CD4-positive, CD25-positive, alpha-beta regulatory T cell (primary cell): ENCODE results near the gene DDX52. TPM values are rescaled to one million over a fixed set of nuclear protein-coding genes. Genes with fewer than 3 reads are reported as not detected.
A peak's percentile ranks its signal among the peaks of the same experiment; 100 is the strongest.
"Not testable (repeated sequence)": the region's sequence is repeated elsewhere in the genome, so short reads cannot be mapped to it uniquely, and the experiment has no call there.

Experiments used
- ATAC-seq, 2 donors: fragments of 150-1000 bp; cut with Tn5 transposase; one replicate each; pipeline ENCODE4 v1.10.0; 2021; ENCODE audit warnings: low read depth in 2 of 2, moderate number of reproducible peaks in 2 of 2, moderate library complexity in 1 of 2
- DNase-seq, 3 donors: peaks; one replicate each; pipeline versions ENCODE4 v3.0.0 to v3.0.0-alpha.2; 2012 to 2022; ENCODE audit warnings: mixed read lengths in 1 of 3
- H3K27ac ChIP-seq: one replicate; pipeline ENCODE4 v1.7.0; 2013; ENCODE audit warnings: mild to moderate bottlenecking, low read length; ENCODE audit not compliant: insufficient read depth, poor library complexity, severe bottlenecking
- H3K27me3 ChIP-seq: one replicate; pipeline ENCODE4 v1.7.0; 2013; ENCODE audit warnings: low read length; ENCODE audit not compliant: control insufficient read depth, insufficient read depth
- H3K36me3 ChIP-seq: one replicate; pipeline ENCODE4 v1.7.0; 2013; ENCODE audit warnings: mild to moderate bottlenecking, low read length, moderate library complexity; ENCODE audit not compliant: control insufficient read depth, insufficient read depth
- H3K4me1 ChIP-seq: 2 replicates; pipeline ENCODE4 v1.7.0; 2013; ENCODE audit warnings: mild to moderate bottlenecking, low read length; ENCODE audit not compliant: insufficient read depth, control insufficient read depth, poor library complexity, severe bottlenecking
- H3K4me3 ChIP-seq: one replicate; pipeline ENCODE4 v1.7.0; 2013; ENCODE audit warnings: low read depth, mild to moderate bottlenecking, low read length, moderate library complexity
- H3K9me3 ChIP-seq, 2 experiments: 1 replicate in 1 of 2; 2 replicates in 1 of 2; pipeline ENCODE4 v1.7.0; 2013; ENCODE audit warnings: low read length in 2 of 2, mild to moderate bottlenecking in 1 of 2, moderate library complexity in 1 of 2; ENCODE audit not compliant: control insufficient read depth in 2 of 2
- H3K27ac Mint-ChIP-seq, 3 donors: one replicate each; pipeline ENCODE4 v1.8.0; 2020 to 2022; ENCODE audit warnings: mild to moderate bottlenecking in 3 of 3, mixed read lengths in 3 of 3, moderate library complexity in 2 of 3
- H3K27me3 Mint-ChIP-seq: one replicate; pipeline ENCODE4 v1.8.0; 2022; ENCODE audit warnings: mild to moderate bottlenecking, mixed read lengths
- H3K36me3 Mint-ChIP-seq: one replicate; pipeline ENCODE4 v1.8.0; 2020; ENCODE audit warnings: mixed read lengths
- H3K4me1 Mint-ChIP-seq, 4 donors: one replicate each; pipeline ENCODE4 v1.8.0; 2020 to 2022; ENCODE audit warnings: mixed read lengths in 4 of 4, mild to moderate bottlenecking in 1 of 4
- H3K4me3 Mint-ChIP-seq, 4 donors: one replicate each; pipeline ENCODE4 v1.8.0; 2020 to 2022; ENCODE audit warnings: mild to moderate bottlenecking in 4 of 4, mixed read lengths in 4 of 4, moderate library complexity in 3 of 4
- H3K9me3 Mint-ChIP-seq, 7 donors: one replicate each; pipeline ENCODE4 v1.8.0; 2020 to 2022; ENCODE audit warnings: mixed read lengths in 7 of 7, mild to moderate bottlenecking in 3 of 7, moderate library complexity in 2 of 7
- polyA plus RNA-seq, 4 donors: library from polyadenylated mRNA; unstranded; fragments of 300-500 nt; fragmentation: Illumina TruSeq; gene quantifications; one replicate each; pipeline ENCODE4 v1.2.3, GENCODE V29; 2021
- total RNA-seq: library from RNA; stranded (reverse); gene quantifications from one replicate; pipeline ENCODE4 v1.2.3, GENCODE V29; 2022

The DDX52 gene
- total RNA-seq (33.3 TPM), polyA plus RNA-seq (10 to 100 TPM; 13.8 to 16.5 (median 15.1) TPM)

DNA sequence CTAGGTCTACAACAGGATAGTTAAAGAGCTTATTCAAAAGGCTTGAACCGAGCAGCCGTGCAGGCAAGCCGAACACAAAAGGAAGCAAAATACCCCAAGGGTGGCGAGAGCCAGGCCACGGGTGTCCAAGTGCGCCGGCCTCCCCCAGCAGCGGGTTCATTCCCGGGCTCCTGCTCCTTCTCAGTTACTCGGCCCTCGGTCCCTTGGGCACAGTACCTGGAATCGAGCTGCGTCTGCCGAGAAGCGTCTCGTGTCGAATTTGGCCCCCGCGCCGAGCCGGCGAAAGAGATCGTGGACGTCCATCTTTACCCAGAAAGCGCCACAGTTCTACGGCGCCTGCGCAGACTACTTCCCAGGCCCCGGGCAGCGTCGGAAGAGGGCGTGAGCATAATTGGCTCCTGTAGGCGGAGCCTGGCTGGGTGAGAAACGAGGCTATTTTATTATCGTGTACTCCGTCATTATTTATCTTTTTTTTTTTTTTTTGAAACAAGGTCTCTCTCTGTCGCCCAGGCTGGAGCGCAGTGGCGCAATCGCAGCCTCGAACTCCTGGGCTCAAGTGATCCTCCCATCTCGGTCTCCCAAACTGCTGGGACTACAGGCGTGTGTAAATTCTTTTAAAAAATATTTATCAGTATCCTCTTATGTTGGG lies at the start of gene DDX52:
DDX52 (minus strand) TSS at position 329 of the 649 bp plus-strand sequence; CDS start at position 303, 26 bp downstream.
- Mint-ChIP-seq H3K4me1 (peaks cover 26 to 51% (median 33%) of the 10 kb centered on the region in 4 donors), H3K36me3 (peaks cover 16% of the 10 kb centered on the region), H3K27me3 (peaks cover 45% of the 10 kb centered on the region), H3K4me3 (peak within 1 kb of the TSS; percentile 90 to 99 (median 96)), H3K27ac (peak within 1 kb of the TSS; percentile 79 to 96 (median 93)), H3K9me3 (peaks cover 0 to 1% (median 0%) of the 10 kb centered on the region in 7 donors)
- H3K4me1 ChIP-seq: peaks cover 24% of the 10 kb centered on the region
- ATAC-seq (peak; percentile 96 to 99), DNase-seq (peak; percentile 85 to 93 (median 88))
- peaks cover 20% of the 10 kb centered on the region for H3K27me3 ChIP-seq
- peak within 1 kb of the TSS; percentile 71 for H3K27ac ChIP-seq
- H3K9me3 ChIP-seq: no peaks in the 10 kb centered on the region
- peaks cover 11% of the 10 kb centered on the region for H3K36me3 ChIP-seq
- H3K4me3 ChIP-seq: peak within 1 kb of the TSS; percentile 99

DNA sequence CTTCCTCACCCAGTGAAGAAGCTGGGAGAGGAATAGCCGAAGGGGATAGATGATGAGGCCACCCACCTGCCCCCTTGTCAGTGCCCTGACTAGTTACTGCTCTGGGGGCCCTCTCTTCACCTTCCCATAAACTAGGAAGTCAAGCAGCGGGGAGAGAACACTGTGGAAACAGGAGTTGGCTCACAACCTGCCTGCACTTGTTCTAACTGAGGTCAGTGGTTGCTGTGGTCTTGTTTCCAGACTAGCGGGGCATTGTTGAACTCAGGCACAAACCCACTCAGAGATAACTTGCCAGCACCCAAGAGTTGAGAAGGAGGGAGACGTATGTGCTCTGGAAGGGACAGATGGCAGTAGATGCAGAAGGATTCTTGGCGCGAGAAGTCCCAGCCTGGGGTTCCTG lies 48.6 kb upstream of the DDX52 start:
- peaks cover 8% of the 10 kb centered on the region for H3K27me3 Mint-ChIP-seq
- peaks cover 0 to 2% (median 0%) of the 10 kb centered on the region in 4 donors for H3K4me1 Mint-ChIP-seq
- Histone ChIP-seq H3K27me3 (no peaks in the 10 kb centered on the region), H3K4me1 (no peaks in the 10 kb centered on the region), H3K9me3 (no peaks in the 10 kb centered on the region), H3K36me3 (no peaks in the 10 kb centered on the region), H3K4me3 (no peak overlapping the region), H3K27ac (no peak overlapping the region)
- no peak overlapping the region for H3K27ac Mint-ChIP-seq
- no peak for ATAC-seq
- no peak overlapping the region for H3K4me3 Mint-ChIP-seq
- DNase-seq: no peak
- no peaks in the 10 kb centered on the region for H3K36me3 Mint-ChIP-seq
- peaks cover 0 to 6% (median 0%) of the 10 kb centered on the region in 7 donors for H3K9me3 Mint-ChIP-seq

- no peaks in the 10 kb centered on the region for H3K9me3 ChIP-seq
- H3K36me3 ChIP-seq: no peaks in the 10 kb centered on the region
- Mint-ChIP-seq H3K9me3 (peaks cover 0 to 5% (median 0%) of the 10 kb centered on the region in 7 donors), H3K4me3 (no peak overlapping the region), H3K27me3 (peaks cover 4% of the 10 kb centered on the region), H3K27ac (no peak overlapping the region), H3K36me3 (no peaks in the 10 kb centered on the region), H3K4me1 (no peaks in the 10 kb centered on the region)
- no peaks in the 10 kb centered on the region for H3K27me3 ChIP-seq
- H3K4me1 ChIP-seq: no peaks in the 10 kb centered on the region
- no peak for DNase-seq
- H3K27ac ChIP-seq: no peak overlapping the region
- H3K4me3 ChIP-seq: no peak overlapping the region
- ATAC-seq: no peak
Measured at GRCh38 chr17:37689317-37689716, 46.1 kb upstream of the DDX52 start.

DNA sequence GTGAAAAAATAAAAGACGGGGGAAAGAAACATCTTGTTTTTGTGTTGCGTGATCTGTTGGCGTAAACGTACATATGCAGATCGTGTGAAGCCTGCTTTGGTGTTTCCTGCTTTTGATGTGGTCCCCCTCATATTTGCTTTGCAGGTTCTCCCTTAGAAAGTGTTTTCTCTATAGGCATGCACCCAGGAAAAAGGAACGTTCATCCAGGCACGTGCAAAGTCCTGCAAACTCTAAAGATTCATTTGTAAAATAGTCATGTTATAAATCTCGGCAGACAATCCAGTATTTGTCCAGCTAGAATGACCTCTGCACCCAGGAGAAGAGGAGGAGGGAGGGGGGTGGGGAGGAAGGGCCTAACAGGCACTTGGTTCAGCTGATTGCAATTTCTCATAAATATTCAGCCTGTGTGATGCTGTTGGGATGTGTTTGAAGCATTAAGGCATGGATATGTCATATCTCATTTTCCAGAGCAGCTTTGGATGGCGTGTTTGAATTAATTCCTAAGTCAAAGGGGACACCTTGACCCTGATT lies 40.3 kb upstream of the DDX52 start:
- no peak for ATAC-seq
- peaks cover 0 to 3% of the 10 kb centered on the region in 2 experiments for H3K9me3 ChIP-seq
- no peak for DNase-seq
- Mint-ChIP-seq H3K36me3 (no peaks in the 10 kb centered on the region), H3K27ac (no peak overlapping the region), H3K9me3 (peaks cover 0 to 2% (median 0%) of the 10 kb centered on the region in 7 donors), H3K4me3 (no peak overlapping the region), H3K4me1 (no peaks in the 10 kb centered on the region), H3K27me3 (peaks cover 21% of the 10 kb centered on the region)
- H3K4me3 ChIP-seq: no peak overlapping the region
- H3K27ac ChIP-seq: no peak overlapping the region
- H3K36me3 ChIP-seq: no peaks in the 10 kb centered on the region
- no peaks in the 10 kb centered on the region for H3K4me1 ChIP-seq
- H3K27me3 ChIP-seq: peaks cover 9% of the 10 kb centered on the region

GRCh38 chr17:37682007-37682406 lies 38.8 kb upstream of the DDX52 start:
- Histone ChIP-seq H3K4me1 (no peaks in the 10 kb centered on the region), H3K27me3 (peaks cover 12% of the 10 kb centered on the region), H3K4me3 (no peak overlapping the region), H3K9me3 (peaks cover 0 to 5% of the 10 kb centered on the region in 2 experiments), H3K36me3 (no peaks in the 10 kb centered on the region), H3K27ac (no peak overlapping the region)
- ATAC-seq: no peak
- Mint-ChIP-seq H3K36me3 (no peaks in the 10 kb centered on the region), H3K4me3 (no peak overlapping the region), H3K27me3 (peaks cover 33% of the 10 kb centered on the region), H3K4me1 (no peaks in the 10 kb centered on the region), H3K27ac (no peak overlapping the region), H3K9me3 (peaks cover 0 to 5% (median 0%) of the 10 kb centered on the region in 7 donors)
- DNase-seq: no peak

DNA sequence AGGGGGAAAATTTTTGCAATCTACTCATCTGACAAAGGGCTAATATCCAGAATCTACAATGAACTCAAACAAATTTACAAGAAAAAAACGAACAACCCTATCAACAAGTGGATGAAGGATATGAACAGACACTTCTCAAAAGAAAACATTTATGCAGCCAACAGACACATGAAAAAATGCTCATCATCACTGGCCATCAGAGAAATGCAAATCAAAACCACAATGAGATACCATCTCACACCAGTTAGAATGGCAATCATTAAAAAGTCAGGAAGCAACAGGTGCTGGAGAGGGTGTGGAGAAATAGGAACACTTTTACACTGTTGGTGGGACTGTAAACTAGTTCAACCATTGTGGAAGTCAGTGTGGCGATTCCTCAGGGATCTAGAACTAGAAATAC lies 36.7 kb upstream of the DDX52 start:
- H3K27ac Mint-ChIP-seq, H3K27ac ChIP-seq, H3K9me3 Mint-ChIP-seq, H3K9me3 ChIP-seq, ATAC-seq, H3K4me1 ChIP-seq, H3K4me3 ChIP-seq, H3K4me1 Mint-ChIP-seq, DNase-seq, H3K36me3 ChIP-seq, H3K4me3 Mint-ChIP-seq, H3K36me3 Mint-ChIP-seq: not testable (repeated sequence)
- H3K27me3 ChIP-seq: peaks cover 12% of the 10 kb centered on the region
- peaks cover 38% of the 10 kb centered on the region for H3K27me3 Mint-ChIP-seq

DNA sequence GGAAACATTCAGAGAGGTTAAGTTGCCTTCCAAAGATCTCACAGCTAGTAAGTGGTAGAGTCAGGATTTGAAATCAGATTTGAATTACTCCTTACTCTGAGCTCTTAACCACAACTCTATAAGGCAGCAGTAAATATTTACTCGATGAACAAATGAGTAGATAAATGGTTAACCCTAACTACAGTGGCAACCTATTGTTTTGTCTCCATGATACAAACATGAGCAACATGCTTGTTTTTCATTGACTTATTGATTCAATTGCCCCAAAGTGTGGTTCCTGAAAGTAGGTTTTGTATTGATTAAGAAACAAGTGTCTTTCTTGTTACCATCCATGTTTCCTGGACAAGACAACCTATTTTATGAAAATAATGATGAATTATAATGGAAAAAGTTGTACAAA lies 34.8 kb upstream of the DDX52 start:
- ATAC-seq (no peak), DNase-seq (no peak)
- Mint-ChIP-seq H3K27me3 (peaks cover 31% of the 10 kb centered on the region), H3K9me3 (peaks cover 0 to 5% (median 0%) of the 10 kb centered on the region in 7 donors), H3K4me3 (no peak overlapping the region), H3K36me3 (no peaks in the 10 kb centered on the region), H3K4me1 (no peaks in the 10 kb centered on the region), H3K27ac (no peak overlapping the region)
- Histone ChIP-seq H3K27me3 (peaks cover 8% of the 10 kb centered on the region), H3K4me1 (no peaks in the 10 kb centered on the region), H3K9me3 (peaks cover 0 to 5% of the 10 kb centered on the region in 2 experiments), H3K36me3 (no peaks in the 10 kb centered on the region), H3K27ac (no peak overlapping the region), H3K4me3 (no peak overlapping the region)

DNA sequence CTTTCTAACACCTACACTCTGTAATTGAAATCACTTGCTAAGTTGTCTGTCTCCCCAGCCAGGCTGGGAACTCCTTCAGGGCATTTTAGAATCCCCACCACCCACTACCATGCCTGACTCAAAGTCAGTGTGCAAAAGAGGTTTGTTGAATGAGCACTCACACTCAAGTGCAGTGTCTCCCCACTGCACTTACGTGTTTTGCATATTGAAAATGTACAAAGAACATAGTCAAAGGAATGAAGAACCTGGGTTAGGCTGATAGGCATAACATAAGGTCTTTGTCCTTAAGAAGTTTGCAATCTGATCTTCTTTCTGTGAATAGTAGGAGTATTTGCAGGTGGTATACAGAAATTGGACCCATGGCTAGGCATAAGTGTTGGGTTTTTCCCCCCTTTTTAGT lies 33.8 kb upstream of the DDX52 start:
- peak overlapping the region in 1 of 3 donors; percentile 54 for H3K27ac Mint-ChIP-seq
- no peak overlapping the region for H3K4me3 Mint-ChIP-seq
- H3K27me3 Mint-ChIP-seq: peaks cover 34% of the 10 kb centered on the region
- Histone ChIP-seq H3K27ac (no peak overlapping the region), H3K4me1 (no peaks in the 10 kb centered on the region), H3K27me3 (peaks cover 8% of the 10 kb centered on the region), H3K9me3 (peaks cover 0 to 5% of the 10 kb centered on the region in 2 experiments), H3K4me3 (no peak overlapping the region), H3K36me3 (no peaks in the 10 kb centered on the region)
- H3K36me3 Mint-ChIP-seq: no peaks in the 10 kb centered on the region
- no peak for ATAC-seq
- H3K4me1 Mint-ChIP-seq: no peaks in the 10 kb centered on the region
- no peak for DNase-seq
- peaks cover 0 to 5% (median 0%) of the 10 kb centered on the region in 7 donors for H3K9me3 Mint-ChIP-seq
